Liver (tissue), 3 donors: ENCODE measurements around the gene ZNF839.

Experiments
- ATF3 ChIP-seq: IDR thresholded peaks from 2 replicates; pipeline ENCODE4 v1.6.1; 2016; ENCODE audit warnings: antibody characterized with exemption
- CTCF ChIP-seq: fragments of 150-350 bp; IDR thresholded peaks from 2 replicates; pipeline ENCODE4 v1.5.1; 2017; ENCODE audit warnings: improper control_type of control experiment, low read depth, low read length; ENCODE audit not compliant: missing input control
- EGR1 ChIP-seq, 2 donors: IDR thresholded peaks; 2 replicates each; pipeline ENCODE4 v1.6.1; 2016 to 2018; ENCODE audit warnings: antibody characterized with exemption in 2 of 2, low read depth in 2 of 2
- GABPA ChIP-seq, 2 donors: IDR thresholded peaks in 1 of 2; conservative IDR thresholded peaks in 1 of 2; 2 replicates each; pipeline ENCODE4 v1.6.1; 2016; ENCODE audit warnings: antibody characterized with exemption in 2 of 2, mild to moderate bottlenecking in 1 of 2, moderate library complexity in 1 of 2
- HNF4A ChIP-seq, 2 donors: conservative IDR thresholded peaks; 2 replicates each; pipeline ENCODE4 v1.6.1; 2016; ENCODE audit warnings: antibody characterized with exemption in 2 of 2, mild to moderate bottlenecking in 2 of 2
- MAX ChIP-seq: IDR thresholded peaks from 2 replicates; pipeline ENCODE4 v1.6.1; 2016; ENCODE audit warnings: antibody characterized with exemption
- RAD21 ChIP-seq, 2 donors: IDR thresholded peaks; 2 replicates each; pipeline ENCODE4 v1.6.1; 2016; ENCODE audit warnings: antibody characterized with exemption in 2 of 2, mild to moderate bottlenecking in 2 of 2
- REST ChIP-seq: IDR thresholded peaks from 2 replicates; pipeline ENCODE4 v1.6.1; 2016; ENCODE audit warnings: antibody characterized with exemption, mild to moderate bottlenecking
- RXRA ChIP-seq, 2 donors: IDR thresholded peaks; 2 replicates each; pipeline ENCODE4 v1.6.1; 2017 to 2018; ENCODE audit warnings: antibody characterized with exemption in 2 of 2, mild to moderate bottlenecking in 1 of 2
- SP1 ChIP-seq: IDR thresholded peaks from 2 replicates; pipeline ENCODE4 v1.6.1; 2018; ENCODE audit warnings: antibody characterized with exemption, mild to moderate bottlenecking
- TAF1 ChIP-seq: conservative IDR thresholded peaks from 2 replicates; pipeline ENCODE4 v1.6.1; 2016; ENCODE audit warnings: antibody characterized with exemption, mild to moderate bottlenecking
- YY1 ChIP-seq: IDR thresholded peaks from 2 replicates; pipeline ENCODE4 v1.6.1; 2016; ENCODE audit warnings: antibody characterized with exemption, mild to moderate bottlenecking
- TF ChIP-seq, protein P1 (sequence below): IDR thresholded peaks from 2 replicates; pipeline ENCODE4 v1.6.1; 2016; ENCODE audit warnings: antibody characterized with exemption
- donor health status: healthy.
- donor health status: healthy.

GRCh38 chr14:102362084-102362483 lies 42.5 kb downstream of the ZNF839 start:
- TF ChIP-seq TAF1, result no peak
- no peak for TF ChIP-seq SP1
- no peak for TF ChIP-seq CTCF
- no peak for TF ChIP-seq MAX
- TF ChIP-seq, protein P1, sequence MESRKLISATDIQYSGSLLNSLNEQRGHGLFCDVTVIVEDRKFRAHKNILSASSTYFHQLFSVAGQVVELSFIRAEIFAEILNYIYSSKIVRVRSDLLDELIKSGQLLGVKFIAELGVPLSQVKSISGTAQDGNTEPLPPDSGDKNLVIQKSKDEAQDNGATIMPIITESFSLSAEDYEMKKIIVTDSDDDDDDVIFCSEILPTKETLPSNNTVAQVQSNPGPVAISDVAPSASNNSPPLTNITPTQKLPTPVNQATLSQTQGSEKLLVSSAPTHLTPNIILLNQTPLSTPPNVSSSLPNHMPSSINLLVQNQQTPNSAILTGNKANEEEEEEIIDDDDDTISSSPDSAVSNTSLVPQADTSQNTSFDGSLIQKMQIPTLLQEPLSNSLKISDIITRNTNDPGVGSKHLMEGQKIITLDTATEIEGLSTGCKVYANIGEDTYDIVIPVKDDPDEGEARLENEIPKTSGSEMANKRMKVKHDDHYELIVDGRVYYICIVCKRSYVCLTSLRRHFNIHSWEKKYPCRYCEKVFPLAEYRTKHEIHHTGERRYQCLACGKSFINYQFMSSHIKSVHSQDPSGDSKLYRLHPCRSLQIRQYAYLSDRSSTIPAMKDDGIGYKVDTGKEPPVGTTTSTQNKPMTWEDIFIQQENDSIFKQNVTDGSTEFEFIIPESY, result no peak
- no peak for TF ChIP-seq EGR1 (IDR thresholded peaks at IDR 0.05; ENCODE audit: low read depth in 2 of 2)
- no peak for TF ChIP-seq ATF3
- TF ChIP-seq REST, result no peak
- no peak for TF ChIP-seq GABPA (IDR thresholded peaks at IDR 0.05 in 1 of 2, conservative IDR thresholded peaks at IDR 0.05 in 1 of 2)
- no peak for TF ChIP-seq HNF4A (conservative IDR thresholded peaks at IDR 0.05)
- no peak for TF ChIP-seq RXRA (IDR thresholded peaks at IDR 0.05)
- no peak for TF ChIP-seq YY1
- no peak for TF ChIP-seq RAD21 (IDR thresholded peaks at IDR 0.05)
